ENCODE results near the gene PSMG2.

PSMG2 gene

GRCh38 chr18:12703664-12704063 lies 822 bp downstream of the PSMG2 start:
- intact Hi-C loops (cut with DNase I), result loop anchor here (5.0 kb wide), 2 partner anchors 46 to 326 kb away; partner anchors contain the start of genes AFG3L2 and SPIRE1
- DNase-seq, result no peak

- intact Hi-C loops (cut with DNase I), result no loop called here
- DNase-seq, result peak in 1 of 42 donors; percentile 4
These were observed 8.6 kb downstream of the PSMG2 start for GRCh38 chr18:12711446-12711845.

GRCh38 chr18:12721495-12722275 lies 18.8 kb downstream of the PSMG2 start:
- intact Hi-C loops (cut with DNase I), result no loop called here
- peak in 1 of 42 donors; percentile 9 for DNase-seq

GRCh38 chr18:12722731-12723130 lies 19.9 kb downstream of the PSMG2 start:
- intact Hi-C loops (cut with DNase I), result no loop called here
- peak in 1 of 42 donors; percentile 14 for DNase-seq

- no peak for DNase-seq
- intact Hi-C loops (cut with DNase I), result loop anchor here (5.0 kb wide), 1 partner anchor 206 kb away; no protein-coding TSS in a partner anchor
These were observed 23.5 kb downstream of the PSMG2 start for GRCh38 chr18:12726331-12726730.

GRCh38 chr18:12726774-12727550 lies 24.1 kb downstream of the PSMG2 start:
- intact Hi-C loops (cut with DNase I), result loop anchor here (5.0 kb wide), 1 partner anchor 205 kb away; no protein-coding TSS in a partner anchor
- peak in 39 of 42 donors; percentile 15 to 93 (median 72) for DNase-seq

- no peak for DNase-seq
- intact Hi-C loops (cut with DNase I), result no loop called here
These were observed 34.5 kb downstream of the PSMG2 start for GRCh38 chr18:12737243-12737902.

GRCh38 chr18:12741351-12741750 lies 38.5 kb downstream of the PSMG2 start:
- intact Hi-C loops (cut with DNase I), result loop anchor here (5.0 kb wide), 1 partner anchor 191 kb away; no protein-coding TSS in a partner anchor

GRCh38 chr18:12742453-12742852 lies 39.6 kb downstream of the PSMG2 start:
- intact Hi-C loops (cut with DNase I), result loop anchor here (5.0 kb wide), 1 partner anchor 190 kb away; no protein-coding TSS in a partner anchor
- no peak for DNase-seq

More at GRCh38 chr18:12741351-12741750, 38.5 kb downstream of the PSMG2 start:
- DNase-seq, result no peak

- intact Hi-C loops (cut with DNase I), result loop anchor here (5.0 kb wide), 1 partner anchor 188 kb away; no protein-coding TSS in a partner anchor
- DNase-seq, result peak in 1 of 42 donors; percentile 3
These were observed 41.3 kb downstream of the PSMG2 start for GRCh38 chr18:12744103-12744502.

- intact Hi-C loops (cut with DNase I), result no loop called here
- peak in 4 of 42 donors; percentile 18 to 40 (median 34) for DNase-seq
These were observed 42.4 kb downstream of the PSMG2 start for GRCh38 chr18:12745095-12745795.

GRCh38 chr18:12747530-12748315 lies 44.9 kb downstream of the PSMG2 start:
- DNase-seq, result peak in 1 of 42 donors; percentile 7
- intact Hi-C loops (cut with DNase I), result no loop called here

- intact Hi-C loops (cut with DNase I), result no loop called here
- DNase-seq, result no peak
These were observed 45.8 kb downstream of the PSMG2 start for GRCh38 chr18:12748671-12749070.

- intact Hi-C loops (cut with DNase I), result no loop called here
- peak in 1 of 42 donors; percentile 3 for DNase-seq
These were observed 46.3 kb downstream of the PSMG2 start for GRCh38 chr18:12749121-12749520.

GRCh38 chr18:12750076-12750714 lies 47.4 kb downstream of the PSMG2 start:
- intact Hi-C loops (cut with DNase I), result no loop called here
- DNase-seq, result peak in 1 of 42 donors; percentile 24

GRCh38 chr18:12750715-12751502 lies 48.1 kb downstream of the PSMG2 start:
- intact Hi-C loops (cut with DNase I), result no loop called here
- DNase-seq, result no peak

- DNase-seq, result no peak
- intact Hi-C loops (cut with DNase I), result no loop called here
These were observed 48.7 kb downstream of the PSMG2 start for GRCh38 chr18:12751503-12751884.

Measured in head of caudate nucleus (tissue), 42 donors.